ENCODE data around the gene MORC4.
A peak's percentile ranks its signal among the peaks of the same experiment; 100 is the strongest.

MORC4 gene

GRCh38 chrX:106935175-106935574 lies 64.8 kb downstream of the MORC4 start:
- Mint-ChIP-seq H3K36me3 (no peaks in the 10 kb centered on the region), H3K27ac (no peak overlapping the region), H3K4me3 (no peak overlapping the region), H3K9me3 (no peaks in the 10 kb centered on the region), H3K4me1 (no peaks in the 10 kb centered on the region)
- DNase-seq (ENCODE audit: low spot score in 2 of 2) (no peak), ATAC-seq (no peak)

GRCh38 chrX:106933538-106933961 lies 66.5 kb downstream of the MORC4 start:
- DNase-seq (ENCODE audit: low spot score in 2 of 2): no peak
- Mint-ChIP-seq H3K9me3 (no peaks in the 10 kb centered on the region), H3K36me3 (no peaks in the 10 kb centered on the region), H3K27ac (no peak overlapping the region), H3K4me3 (no peak overlapping the region), H3K4me1 (no peaks in the 10 kb centered on the region)
- ATAC-seq: no peak

- no peaks in the 10 kb centered on the region for H3K36me3 Mint-ChIP-seq
- ATAC-seq: no peak
- H3K27ac Mint-ChIP-seq: no peak overlapping the region
- no peak for DNase-seq (ENCODE audit: low spot score in 2 of 2)
- H3K4me1 Mint-ChIP-seq: no peaks in the 10 kb centered on the region
- no peaks in the 10 kb centered on the region for H3K9me3 Mint-ChIP-seq
- H3K4me3 Mint-ChIP-seq: no peak overlapping the region
These were observed 67.0 kb downstream of the MORC4 start for GRCh38 chrX:106932960-106933537.

GRCh38 chrX:106932492-106932923 lies 67.5 kb downstream of the MORC4 start:
- Mint-ChIP-seq H3K4me1 (no peaks in the 10 kb centered on the region), H3K36me3 (no peaks in the 10 kb centered on the region), H3K27ac (no peak overlapping the region), H3K4me3 (no peak overlapping the region), H3K9me3 (no peaks in the 10 kb centered on the region)
- ATAC-seq: no peak
- no peak for DNase-seq (ENCODE audit: low spot score in 2 of 2)

- H3K9me3 Mint-ChIP-seq: no peaks in the 10 kb centered on the region
- no peak overlapping the region for H3K27ac Mint-ChIP-seq
- ATAC-seq: no peak
- H3K4me1 Mint-ChIP-seq: no peaks in the 10 kb centered on the region
- no peak for DNase-seq (ENCODE audit: low spot score in 2 of 2)
- no peaks in the 10 kb centered on the region for H3K36me3 Mint-ChIP-seq
- H3K4me3 Mint-ChIP-seq: no peak overlapping the region
These were observed 68.1 kb downstream of the MORC4 start for GRCh38 chrX:106931831-106932491.

GRCh38 chrX:106928227-106928626 lies 71.8 kb downstream of the MORC4 start:
- Mint-ChIP-seq H3K36me3 (no peaks in the 10 kb centered on the region), H3K27ac (no peak overlapping the region), H3K9me3 (no peaks in the 10 kb centered on the region), H3K4me3 (no peak overlapping the region), H3K4me1 (no peaks in the 10 kb centered on the region)
- no peak for ATAC-seq
- no peak for DNase-seq (ENCODE audit: low spot score in 2 of 2)

GRCh38 chrX:106927700-106928099 lies 72.3 kb downstream of the MORC4 start:
- H3K4me3 Mint-ChIP-seq: no peak overlapping the region
- DNase-seq (ENCODE audit: low spot score in 2 of 2) (no peak), ATAC-seq (no peak)
- H3K27ac Mint-ChIP-seq: no peak overlapping the region
- no peaks in the 10 kb centered on the region for H3K36me3 Mint-ChIP-seq
- no peaks in the 10 kb centered on the region for H3K9me3 Mint-ChIP-seq
- H3K4me1 Mint-ChIP-seq: no peaks in the 10 kb centered on the region

- DNase-seq (ENCODE audit: low spot score in 2 of 2) (no peak), ATAC-seq (no peak)
- Mint-ChIP-seq H3K27ac (no peak overlapping the region), H3K9me3 (no peaks in the 10 kb centered on the region), H3K36me3 (no peaks in the 10 kb centered on the region), H3K4me1 (no peaks in the 10 kb centered on the region), H3K4me3 (no peak overlapping the region)
These were observed 73.0 kb downstream of the MORC4 start for GRCh38 chrX:106927023-106927422.

GRCh38 chrX:106921637-106922036 lies 78.4 kb downstream of the MORC4 start:
- H3K27ac Mint-ChIP-seq: no peak overlapping the region
- no peak overlapping the region for H3K4me3 Mint-ChIP-seq
- ATAC-seq (no peak), DNase-seq (ENCODE audit: low spot score in 2 of 2) (no peak)
- H3K36me3 Mint-ChIP-seq: no peaks in the 10 kb centered on the region
- H3K9me3 Mint-ChIP-seq: no peaks in the 10 kb centered on the region
- H3K4me1 Mint-ChIP-seq: peaks cover 15% of the 10 kb centered on the region

- peaks cover 15% of the 10 kb centered on the region for H3K4me1 Mint-ChIP-seq
- no peak within 1 kb of the TSS for H3K27ac Mint-ChIP-seq
- no peak within 1 kb of the TSS for H3K4me3 Mint-ChIP-seq
- no peaks in the 10 kb centered on the region for H3K36me3 Mint-ChIP-seq
- DNase-seq (ENCODE audit: low spot score in 2 of 2): no peak
- H3K9me3 Mint-ChIP-seq: no peaks in the 10 kb centered on the region
- ATAC-seq: no peak
These were observed 80.0 kb downstream of the MORC4 start, which contains the start of gene CLDN2 for GRCh38 chrX:106919932-106920452. TSS of gene CLDN2 (plus strand) at chrX:106920402. CDS start at chrX:106928229, 7,827 bp downstream.

- Mint-ChIP-seq H3K36me3 (no peaks in the 10 kb centered on the region), H3K4me3 (no peak overlapping the region), H3K4me1 (peaks cover 15% of the 10 kb centered on the region), H3K27ac (peak overlapping the region; percentile 56), H3K9me3 (no peaks in the 10 kb centered on the region)
- DNase-seq (ENCODE audit: low spot score in 2 of 2): no peak
- peak; percentile 45 for ATAC-seq
These were observed 82.0 kb downstream of the MORC4 start for GRCh38 chrX:106917830-106918500.

- Mint-ChIP-seq H3K9me3 (no peaks in the 10 kb centered on the region), H3K4me1 (peaks cover 11% of the 10 kb centered on the region), H3K4me3 (no peak overlapping the region), H3K36me3 (no peaks in the 10 kb centered on the region), H3K27ac (no peak overlapping the region)
- no peak for ATAC-seq
- no peak for DNase-seq (ENCODE audit: low spot score in 2 of 2)
These were observed 87.1 kb downstream of the MORC4 start for GRCh38 chrX:106912864-106913263.

- Mint-ChIP-seq H3K36me3 (no peaks in the 10 kb centered on the region), H3K4me1 (no peaks in the 10 kb centered on the region), H3K9me3 (no peaks in the 10 kb centered on the region), H3K4me3 (no peak overlapping the region), H3K27ac (no peak overlapping the region)
- no peak for DNase-seq (ENCODE audit: low spot score in 2 of 2)
- no peak for ATAC-seq
These were observed 93.7 kb downstream of the MORC4 start for GRCh38 chrX:106906361-106906760.

- H3K4me1 Mint-ChIP-seq: no peaks in the 10 kb centered on the region
These were observed 94.8 kb downstream of the MORC4 start for GRCh38 chrX:106905064-106905708.

GRCh38 chrX:106903856-106904528 lies 96.0 kb downstream of the MORC4 start:
- DNase-seq (ENCODE audit: low spot score in 2 of 2): no peak
- Mint-ChIP-seq H3K9me3 (no peaks in the 10 kb centered on the region), H3K27ac (no peak overlapping the region), H3K4me3 (no peak overlapping the region), H3K4me1 (no peaks in the 10 kb centered on the region), H3K36me3 (no peaks in the 10 kb centered on the region)
- no peak for ATAC-seq

More at GRCh38 chrX:106905064-106905708, 94.8 kb downstream of the MORC4 start:
- no peak overlapping the region for H3K4me3 Mint-ChIP-seq
- no peaks in the 10 kb centered on the region for H3K9me3 Mint-ChIP-seq
- ATAC-seq: no peak
- H3K27ac Mint-ChIP-seq: no peak overlapping the region
- DNase-seq (ENCODE audit: low spot score in 2 of 2): no peak
- no peaks in the 10 kb centered on the region for H3K36me3 Mint-ChIP-seq
